HepG2 (cell line): ENCODE measurements around the gene EIF5A2. TPM values are rescaled to one million over a fixed set of nuclear protein-coding genes. Genes with fewer than 3 reads are reported as not detected.

Source experiments
- ATAC-seq: fragments of 200-7000 bp; cut with Tn5 transposase; 3 replicates; pipeline ENCODE4 v1.9.1; 2020; ENCODE audit warnings: mild to moderate bottlenecking, moderate library complexity
- BruUV-seq: library from RNA; stranded (reverse); fragments of 400-500 nt; replicated peaks from 2 replicates; lab custom pipeline; 2021; lab: Mats Ljungman, UMichigan
- CTCF ChIA-PET: fragments of 300-600 bp; formaldehyde crosslinking; extraction: SDS; loops from one replicate; lab custom pipeline; 2021; ENCODE audit warnings: low total read pairs, inconsistent platforms, low intra/inter-chr PET ratio; lab: Yijun Ruan, JAX
- POLR2A ChIA-PET: fragments of 350-600 bp; sonication (Branson Sonifier 250); formaldehyde crosslinking; loops from one replicate; lab custom pipeline; 2020; ENCODE audit warnings: antibody characterized with exemption, inconsistent platforms; lab: Yijun Ruan, JAX
- DNase-seq: peaks from one replicate; pipeline ENCODE4 v3.0.0-alpha.2; 2015; ENCODE audit warnings: low spot score
- FAIRE-seq: peaks from 3 replicates; lab custom pipeline; 2011; peaks lifted over from hg19 to GRCh38; lab: Jason Lieb, UNC
- H2AFZ ChIP-seq: one replicate; pipeline ENCODE4 v1.6.1; 2011; ENCODE audit warnings: low read length, inconsistent platforms
- H3K27ac ChIP-seq: fragments of 300-600 bp; 3 replicates; pipeline ENCODE4 v1.8.0; 2011; ENCODE audit warnings: mixed run types, mild to moderate bottlenecking, mixed read lengths, low read length, inconsistent platforms; ENCODE audit not compliant: insufficient read depth; ENCODE audit errors: extremely low read length
- H3K27me3 ChIP-seq, 2 experiments: fragments of 200-600 bp in 1 of 2; 2 replicates in 1 of 2; 3 replicates in 1 of 2; pipeline versions ENCODE4 v1.6.0 to v1.8.0; 2011; ENCODE audit warnings: low read length in 2 of 2, mild to moderate bottlenecking in 2 of 2, moderate library complexity in 2 of 2, inconsistent platforms in 1 of 2; ENCODE audit not compliant: insufficient read depth in 2 of 2, control insufficient read depth in 1 of 2
- H3K36me3 ChIP-seq, 2 experiments: fragments of 200-600 bp in 1 of 2; replicated peaks in 1 of 2; 2 replicates in 1 of 2; 3 replicates in 1 of 2; pipeline versions ENCODE4 v1.5.1 to v1.8.0; 2011; ENCODE audit warnings: low read length in 2 of 2, inconsistent platforms in 1 of 2; ENCODE audit not compliant: insufficient read depth in 2 of 2, control insufficient read depth in 1 of 2
- H3K4me1 ChIP-seq: 2 replicates; pipeline ENCODE4 v1.5.1; 2012; ENCODE audit warnings: low read length, inconsistent platforms; ENCODE audit not compliant: insufficient read depth
- H3K4me2 ChIP-seq: 2 replicates; pipeline ENCODE4 v1.6.0; 2011; ENCODE audit warnings: low read depth, low read length, inconsistent platforms
- H3K4me3 ChIP-seq, 3 experiments: fragments of 200-600 bp in 1 of 3; sonication (generic), shearing (Covaris generic) in 1 of 3; replicated peaks in 1 of 3; 2 replicates each; pipeline ENCODE4 v1.5.1; 2011 to 2016; ENCODE audit warnings: low read length in 3 of 3, inconsistent platforms in 2 of 3, low read depth in 2 of 3, mild to moderate bottlenecking in 2 of 3, control low read depth in 1 of 3, mixed read lengths in 1 of 3; ENCODE audit not compliant: insufficient read depth in 1 of 3
- H3K79me2 ChIP-seq: one replicate; pipeline ENCODE4 v1.6.1; 2011; ENCODE audit warnings: low read length, inconsistent platforms; ENCODE audit not compliant: insufficient read depth
- H3K9ac ChIP-seq: 2 replicates; pipeline ENCODE4 v1.6.0; 2011; ENCODE audit warnings: mild to moderate bottlenecking, low read depth, low read length, inconsistent platforms; ENCODE audit not compliant: insufficient read depth
- H3K9me3 ChIP-seq: 2 replicates; pipeline ENCODE4 v1.5.1; 2012; ENCODE audit warnings: mild to moderate bottlenecking, low read length
- H4K20me1 ChIP-seq: 2 replicates; pipeline ENCODE4 v1.6.0; 2011; ENCODE audit warnings: inconsistent platforms, mild to moderate bottlenecking, low read length, moderate library complexity; ENCODE audit not compliant: insufficient read depth
- CEBPB ChIP-seq: IDR thresholded peaks from 2 replicates; pipeline ENCODE4 v1.6.1; 2011; ENCODE audit warnings: low read depth, low read length, improper control_type of control experiment, borderline replicate concordance
- CREB1 ChIP-seq, 2 experiments: fragments of 450-650 bp in 1 of 2; IDR thresholded peaks; 2 replicates each; pipeline ENCODE4 v1.6.1; 2016 to 2017; ENCODE audit warnings: control low read depth in 1 of 2, mild to moderate bottlenecking in 1 of 2, missing compliant biosample characterization in 1 of 2, missing genetic modification characterization in 1 of 2
- GATA4 ChIP-seq: sonication (generic); IDR thresholded peaks from 2 replicates; pipeline ENCODE4 v1.6.1; 2016; ENCODE audit warnings: antibody characterized with exemption, low read depth, borderline replicate concordance
- RBM22 ChIP-seq: fragments of 200-400 bp; formaldehyde crosslinking; optimal IDR thresholded peaks from 2 replicates; pipeline ENCODE3; 2017; ENCODE audit warnings: mild to moderate bottlenecking, low read length, moderate library complexity
- ZMAT3 ChIP-seq: sonication (generic); formaldehyde crosslinking; conservative IDR thresholded peaks from 2 replicates; pipeline ENCODE4 v1.7.0; 2021; ENCODE audit warnings: missing genetic modification reagents
- ZMYM2 ChIP-seq: sonication (generic); formaldehyde crosslinking; IDR thresholded peaks from 2 replicates; pipeline ENCODE4 v1.8.0; 2022; ENCODE audit warnings: mild to moderate bottlenecking, missing genetic modification reagents
- WGBS: methylation state at CpG from one replicate; pipeline ENCODE4 v1.1.6; 2017; ENCODE audit warnings: low lambda C conversion rate; 5-methylcytosine and 5-hydroxymethylcytosine counted together
- in situ Hi-C: cut with HindIII; loops from 2 replicates; pipeline ENCODE4 v1.10.0; 2017; ENCODE audit warnings: low pct_unique_long_range_greater_than_20kb; ENCODE audit not compliant: extremely low pct_ligation_motif_present
- intact Hi-C: fragments of 100-400 bp; cut with micrococcal nuclease; formaldehyde crosslinking; loops from one replicate; pipeline ENCODE4 v1.10.0; 2022; ENCODE audit not compliant: unreplicated experiment
- polyA plus RNA-seq, 8 experiments: library from polyadenylated mRNA; depleted of rRNA in 3 of 8; stranded (reverse) in 7 of 8; unstranded in 1 of 8; fragments of >200 nt; fragmentation: Illumina TruSeq in 4 of 8; extraction: Trizol in 4 of 8; gene quantifications; 2 replicates each; pipeline versions ENCODE4 v1.2.1 to v1.2.3, GENCODE V29; 2011 to 2016; ENCODE audit warnings: low read depth in 4 of 8, missing spikeins in 1 of 8, mixed read lengths in 1 of 8; ENCODE audit not compliant: insufficient read depth in 1 of 8
- total RNA-seq, 5 experiments: library from RNA; depleted of rRNA; stranded (reverse); fragments of >200 nt; fragmentation: Illumina TruSeq; extraction: Trizol; gene quantifications; 2 replicates each; pipeline ENCODE4 v1.2.3, GENCODE V29; 2016; ENCODE audit warnings: low read depth in 1 of 5
- TF ChIP-seq, protein P1 (sequence below): sonication (generic); formaldehyde crosslinking; conservative IDR thresholded peaks from 2 replicates; pipeline ENCODE4 v1.5.0; 2020; ENCODE audit warnings: missing genetic modification reagents

EIF5A2 gene
- total and polyA plus RNA-seq, 2 of the 13 experiments (the other 11 are each of a cell fraction or from before 2014, with no cell fraction given): 3.5 to 9.4 TPM

DNA sequence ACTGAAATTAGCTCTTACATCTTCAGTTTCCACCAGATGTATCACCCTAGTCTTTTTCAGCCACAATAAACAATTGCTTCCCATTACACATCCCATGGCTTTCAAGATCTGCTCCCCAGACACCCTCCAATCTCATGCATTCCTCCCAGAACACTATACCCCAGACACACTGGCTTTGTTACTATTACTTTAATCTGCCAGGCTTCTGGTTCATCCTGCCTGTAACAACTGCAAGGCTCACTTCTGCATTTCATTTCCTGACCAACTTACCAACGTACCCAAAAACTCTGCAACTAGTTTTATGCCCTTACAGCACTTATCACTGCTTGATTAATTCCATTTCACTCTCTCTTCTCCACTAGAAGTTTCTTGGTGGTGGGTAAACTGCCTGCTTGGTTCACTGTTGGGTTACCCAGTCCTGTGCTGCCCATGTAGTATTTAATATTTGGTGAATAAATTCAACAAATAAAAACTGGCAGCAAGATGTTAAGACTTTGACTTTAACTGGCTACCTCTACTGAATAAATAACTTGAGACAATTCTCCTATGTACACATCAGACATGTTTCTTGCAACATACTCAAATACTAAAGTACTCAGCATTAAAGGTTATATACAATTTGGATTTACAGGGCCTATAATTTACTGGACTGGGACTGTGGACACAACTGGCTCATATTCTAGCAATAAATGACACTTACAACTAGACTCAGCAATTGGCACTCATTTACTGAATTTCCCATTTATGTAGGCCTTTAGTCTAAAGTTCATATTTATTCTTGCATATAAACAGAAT lies 41.1 kb downstream of the EIF5A2 start:
- Histone ChIP-seq H3K9me3 (no peaks in the 10 kb centered on the region), H3K79me2 (peaks cover 22% of the 10 kb centered on the region), H4K20me1 (peaks cover 24% of the 10 kb centered on the region), H3K4me3 (peak overlapping the region in 2 of 3 experiments; percentile 41 to 68; a peak in 3 of 6 replicates), H3K36me3 (peaks cover 3 to 20% of the 10 kb centered on the region in 2 experiments; a peak in 4 of 5 replicates), H3K4me2 (peak overlapping the region; percentile 94), H3K4me1 (peaks cover 39% of the 10 kb centered on the region), H2AFZ (no peak overlapping the region), H3K27ac (peak overlapping the region; percentile 7), H3K9ac (peak overlapping the region; percentile 7; the same call in 1 of the 2 replicates), H3K27me3 (no peaks in the 10 kb centered on the region)
- no TSS peak for BruUV-seq
- FAIRE-seq (no peak), ATAC-seq (no peak), DNase-seq (no peak)
- peak; percentile 69 for TF ChIP-seq RBM22
- no peak for TF ChIP-seq ZMAT3 (CRISPR knock-in tag)
- no peak for TF ChIP-seq ZMYM2 (CRISPR knock-in tag)
- no peak for TF ChIP-seq CREB1 (IDR thresholded peaks at IDR 0.05)
- TF ChIP-seq CREB1 (CRISPR knock-in tag; IDR thresholded peaks at IDR 0.05): 0 out of 2 replicates have a peak, but pooled peaks have one; percentile 18
- no peak for TF ChIP-seq GATA4
- peak; percentile 55 for TF ChIP-seq CEBPB
- TF ChIP-seq, protein P1, sequence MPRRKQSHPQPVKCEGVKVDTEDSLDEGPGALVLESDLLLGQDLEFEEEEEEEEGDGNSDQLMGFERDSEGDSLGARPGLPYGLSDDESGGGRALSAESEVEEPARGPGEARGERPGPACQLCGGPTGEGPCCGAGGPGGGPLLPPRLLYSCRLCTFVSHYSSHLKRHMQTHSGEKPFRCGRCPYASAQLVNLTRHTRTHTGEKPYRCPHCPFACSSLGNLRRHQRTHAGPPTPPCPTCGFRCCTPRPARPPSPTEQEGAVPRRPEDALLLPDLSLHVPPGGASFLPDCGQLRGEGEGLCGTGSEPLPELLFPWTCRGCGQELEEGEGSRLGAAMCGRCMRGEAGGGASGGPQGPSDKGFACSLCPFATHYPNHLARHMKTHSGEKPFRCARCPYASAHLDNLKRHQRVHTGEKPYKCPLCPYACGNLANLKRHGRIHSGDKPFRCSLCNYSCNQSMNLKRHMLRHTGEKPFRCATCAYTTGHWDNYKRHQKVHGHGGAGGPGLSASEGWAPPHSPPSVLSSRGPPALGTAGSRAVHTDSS: no peak
- ChIA-PET CTCF (no interaction called here), POLR2A (no interaction called here)
- 89% methylated on average over 1 of the region's 1 CpG for WGBS
- intact Hi-C loops: loop anchor here (5.0 kb wide), 1 partner anchor 440 kb away; no protein-coding TSS in a partner anchor
- in situ Hi-C loops: no loop called here
